ENCODE results near the gene CNTNAP2. TPM values are rescaled to one million over a fixed set of nuclear protein-coding genes. Genes with fewer than 3 reads are reported as not detected.
"Not testable (repeated sequence)": the region's sequence is repeated elsewhere in the genome, so short reads cannot be mapped to it uniquely, and the experiment has no call there.

Gene CNTNAP2
- total and polyA plus RNA-seq, 4 experiments from 2014 or later, result 0.19 to 0.50 (median 0.20) TPM; not detected in 1

DNA sequence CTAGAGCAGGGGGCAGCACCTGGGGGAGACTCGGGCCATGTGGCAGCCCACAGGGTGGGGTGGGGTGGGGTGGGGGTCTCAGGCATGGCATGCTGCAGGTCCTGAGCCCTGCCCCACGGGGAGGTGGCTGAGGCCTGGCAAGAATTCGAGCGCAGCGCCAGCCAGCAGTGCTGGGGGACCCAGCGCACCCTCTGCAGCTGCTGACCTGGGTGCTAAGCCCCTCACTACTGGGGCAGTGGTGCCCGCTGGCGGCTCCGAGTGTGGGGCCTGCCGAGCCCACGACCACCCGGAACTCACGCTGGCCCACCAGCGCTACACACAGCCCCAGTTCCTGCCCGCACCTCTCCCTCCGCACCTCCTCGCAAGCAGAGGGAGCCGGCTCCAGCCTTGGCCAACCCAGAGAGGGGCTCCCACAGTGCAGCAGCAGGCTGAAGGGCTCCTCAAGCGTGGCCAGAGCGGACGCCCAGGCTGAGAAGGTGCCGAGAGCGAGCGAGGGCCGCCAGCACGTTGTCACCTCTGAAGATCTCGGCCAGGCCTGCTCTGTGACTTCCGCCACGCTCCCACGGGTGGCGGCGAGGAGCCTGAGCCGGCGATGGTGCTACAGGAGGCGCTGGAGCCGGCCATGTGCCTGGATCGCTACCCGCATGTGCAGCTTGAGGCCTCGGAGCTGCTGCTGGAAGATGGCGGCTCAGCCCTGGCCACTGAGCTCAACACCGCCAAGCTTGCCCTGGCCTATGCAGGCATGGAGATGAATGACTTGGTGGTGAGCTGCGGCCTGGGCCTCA is 2328.9 kb downstream of the CNTNAP2 start:
- no peak for DNase-seq
- Mint-ChIP-seq H3K36me3 (no peaks in the 10 kb centered on the region), H3K4me3 (no peak overlapping the region), H3K27me3 (no peaks in the 10 kb centered on the region), H3K9me3 (no peaks in the 10 kb centered on the region), H3K27ac (no peak overlapping the region), H3K4me1 (no peaks in the 10 kb centered on the region)
- no peaks in the 10 kb centered on the region for H3K4me1 ChIP-seq (ENCODE audit: insufficient read depth, low read length)
- H3K27me3 ChIP-seq (ENCODE audit: insufficient read depth, low read length), result no peaks in the 10 kb centered on the region
- no peak overlapping the region for H3K27ac ChIP-seq (ENCODE audit: low read depth, low read length)
- H3K9me3 ChIP-seq (ENCODE audit: control insufficient read depth in 1 of 2, low read length in 2 of 2), result no peaks in the 10 kb centered on the region
- no peak overlapping the region for H3K4me3 ChIP-seq (ENCODE audit: low read length in 2 of 2)
- POLR2A ChIA-PET (ENCODE audit: partially characterized antibody), result no interaction called here
- no peaks in the 10 kb centered on the region for H3K36me3 ChIP-seq (ENCODE audit: insufficient read depth, low read length)
- CTCF ChIA-PET (ENCODE audit: partially characterized antibody), result no interaction called here
- intact Hi-C loops (cut with micrococcal nuclease), result no loop called here

DNA sequence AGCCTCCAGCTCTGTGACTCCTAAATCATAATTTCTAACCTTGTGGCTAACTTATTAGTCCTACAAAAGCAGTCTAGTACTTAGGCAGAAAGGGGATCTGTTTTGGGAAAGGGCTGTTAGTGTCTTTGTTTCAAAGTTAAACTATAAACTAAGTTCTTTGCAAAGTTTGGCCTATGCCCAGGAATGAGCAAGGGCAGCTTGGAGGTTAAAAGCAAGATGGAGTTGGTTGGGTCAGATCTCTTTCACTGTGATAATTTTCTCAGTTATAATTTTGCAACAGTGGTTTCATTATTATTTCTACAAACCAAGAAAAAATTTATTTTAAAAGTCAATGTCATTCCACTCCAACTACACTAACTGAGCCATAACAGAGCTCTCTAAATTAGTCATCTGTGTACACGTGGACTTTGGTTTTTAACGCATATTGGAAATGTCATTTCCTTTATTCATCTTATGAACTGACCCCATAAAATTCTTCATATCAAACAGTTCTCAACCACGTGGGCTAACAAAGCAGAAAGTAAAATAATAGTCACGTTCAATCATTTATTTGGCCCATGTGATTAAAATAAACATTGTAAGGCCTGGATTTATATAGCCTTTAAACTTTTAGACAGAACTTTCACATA is 2330.7 kb downstream of the CNTNAP2 start:
- DNase-seq, result no peak
- H3K36me3 Mint-ChIP-seq, result no peaks in the 10 kb centered on the region
- Histone ChIP-seq H3K4me3 (ENCODE audit: low read length in 2 of 2) (no peak overlapping the region), H3K4me1 (ENCODE audit: insufficient read depth, low read length) (no peaks in the 10 kb centered on the region), H3K27ac (ENCODE audit: low read depth, low read length) (no peak overlapping the region), H3K9me3 (ENCODE audit: control insufficient read depth in 1 of 2, low read length in 2 of 2) (no peaks in the 10 kb centered on the region), H3K27me3 (ENCODE audit: insufficient read depth, low read length) (no peaks in the 10 kb centered on the region), H3K36me3 (ENCODE audit: insufficient read depth, low read length) (no peaks in the 10 kb centered on the region)
- H3K27me3 Mint-ChIP-seq, result peaks cover 0 to 2% of the 10 kb centered on the region in 2 donors
- H3K9me3 Mint-ChIP-seq, result peaks cover 0 to under 1% (median 0%) of the 10 kb centered on the region in 8 donors
- H3K4me3 Mint-ChIP-seq, result no peak overlapping the region
- POLR2A ChIA-PET (ENCODE audit: partially characterized antibody), result no interaction called here
- intact Hi-C loops (cut with micrococcal nuclease), result no loop called here
- CTCF ChIA-PET (ENCODE audit: partially characterized antibody), result no interaction called here
- H3K4me1 Mint-ChIP-seq, result peaks cover 0 to 4% (median 2%) of the 10 kb centered on the region in 4 donors
- no peak overlapping the region for H3K27ac Mint-ChIP-seq

DNA sequence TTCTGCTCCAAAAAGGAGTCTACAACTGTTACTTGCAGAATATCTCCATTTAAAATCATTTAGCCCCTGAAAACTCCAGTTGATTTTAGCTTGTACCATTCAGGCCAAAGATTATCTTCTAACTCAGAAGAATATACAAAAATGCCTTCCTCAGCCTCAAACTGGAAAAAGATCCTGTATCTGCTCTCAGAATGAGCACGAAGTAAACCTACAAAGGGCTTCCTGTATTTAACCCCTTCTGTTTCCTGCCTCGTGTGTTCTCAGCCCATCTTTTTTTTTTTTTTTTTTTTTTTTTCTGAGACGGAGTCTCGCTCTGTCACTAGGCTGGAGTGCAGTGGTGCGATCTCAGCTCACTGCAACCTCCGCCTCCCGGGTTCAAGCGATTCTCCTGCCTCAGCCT is 2334.9 kb downstream of the CNTNAP2 start:
- H3K27ac ChIP-seq (ENCODE audit: low read depth, low read length); intact Hi-C loops (cut with micrococcal nuclease); POLR2A ChIA-PET (ENCODE audit: partially characterized antibody); H3K4me1 ChIP-seq (ENCODE audit: insufficient read depth, low read length); CTCF ChIA-PET (ENCODE audit: partially characterized antibody); H3K36me3 ChIP-seq (ENCODE audit: insufficient read depth, low read length); H3K27me3 ChIP-seq (ENCODE audit: insufficient read depth, low read length); H3K4me1 Mint-ChIP-seq; H3K27ac Mint-ChIP-seq; H3K9me3 ChIP-seq (ENCODE audit: control insufficient read depth in 1 of 2, low read length in 2 of 2); H3K4me3 ChIP-seq (ENCODE audit: low read length in 2 of 2); H3K36me3 Mint-ChIP-seq; DNase-seq; H3K4me3 Mint-ChIP-seq; H3K9me3 Mint-ChIP-seq: not testable (repeated sequence)
- peaks cover 3 to 12% of the 10 kb centered on the region in 2 donors for H3K27me3 Mint-ChIP-seq

DNA sequence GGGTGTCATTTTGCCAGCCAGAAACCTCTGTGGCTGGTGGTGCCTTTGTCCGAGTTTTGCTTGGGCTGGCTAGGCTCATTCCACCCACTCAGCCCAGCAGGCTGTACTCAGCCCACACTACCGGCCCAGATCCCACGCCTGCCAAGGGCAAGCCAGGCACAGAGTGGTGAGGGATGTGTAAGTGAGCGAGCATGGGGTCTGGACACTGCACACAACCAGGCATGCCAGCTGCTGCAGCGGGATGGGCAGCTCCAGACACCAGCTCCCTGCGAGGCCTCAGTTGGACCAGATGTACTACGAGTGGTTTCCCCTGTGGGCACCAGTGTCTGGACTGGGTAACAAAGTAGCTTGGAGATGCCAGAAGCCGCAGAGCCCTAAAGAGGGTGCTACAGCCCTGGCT is 2339.8 kb downstream of the CNTNAP2 start:
- no peaks in the 10 kb centered on the region for H3K27me3 ChIP-seq (ENCODE audit: insufficient read depth, low read length)
- Mint-ChIP-seq H3K27ac (no peak overlapping the region), H3K4me1 (peaks cover 0 to 4% (median 2%) of the 10 kb centered on the region in 4 donors), H3K27me3 (peaks cover 7 to 12% of the 10 kb centered on the region in 2 donors), H3K4me3 (no peak overlapping the region), H3K36me3 (no peaks in the 10 kb centered on the region), H3K9me3 (peaks cover 0 to 2% (median 0%) of the 10 kb centered on the region in 8 donors)
- no peaks in the 10 kb centered on the region for H3K36me3 ChIP-seq (ENCODE audit: insufficient read depth, low read length)
- H3K4me1 ChIP-seq (ENCODE audit: insufficient read depth, low read length), result no peaks in the 10 kb centered on the region
- no peak for DNase-seq
- ChIA-PET POLR2A (ENCODE audit: partially characterized antibody) (no interaction called here), CTCF (ENCODE audit: partially characterized antibody) (interaction anchor here (1.0 kb wide), 1 partner anchor 17 kb away, joined by 3 read pairs; no protein-coding TSS in a partner anchor)
- no peak overlapping the region for H3K4me3 ChIP-seq (ENCODE audit: low read length in 2 of 2)
- intact Hi-C loops (cut with micrococcal nuclease), result no loop called here
- no peak overlapping the region for H3K27ac ChIP-seq (ENCODE audit: low read depth, low read length)
- H3K9me3 ChIP-seq (ENCODE audit: control insufficient read depth in 1 of 2, low read length in 2 of 2), result no peaks in the 10 kb centered on the region

DNA sequence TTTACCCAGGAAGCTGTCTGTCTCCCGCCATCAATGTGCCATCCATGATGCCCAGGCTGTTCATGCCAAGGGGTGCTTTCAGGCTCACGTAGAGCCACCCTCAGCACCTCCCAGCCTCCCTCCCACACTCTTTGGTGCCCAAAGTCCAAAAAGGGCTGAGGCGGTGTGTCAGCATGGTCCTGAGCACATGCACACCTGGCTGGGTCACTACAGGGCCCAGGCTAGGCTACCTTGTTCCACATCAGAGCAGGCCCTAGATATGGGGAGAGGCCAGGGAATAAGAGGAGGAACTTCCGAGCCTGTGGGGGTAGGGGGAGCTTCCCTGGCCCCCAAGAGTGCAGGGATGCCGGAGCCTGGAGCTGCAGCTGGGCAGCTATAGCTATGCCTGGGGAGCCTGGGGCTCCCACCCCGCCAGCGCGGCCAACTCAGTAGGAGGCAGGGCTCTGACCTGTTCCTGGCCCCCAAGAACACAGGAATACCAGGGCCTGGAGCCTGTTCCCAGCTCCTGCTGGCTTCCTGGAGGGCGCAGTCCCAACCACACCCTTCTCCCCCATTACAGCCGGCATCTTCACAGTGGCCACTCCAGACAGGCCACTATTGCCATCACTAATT is 2340.8 kb downstream of the CNTNAP2 start:
- H3K27ac ChIP-seq (ENCODE audit: low read depth, low read length), result no peak overlapping the region
- H3K27me3 ChIP-seq (ENCODE audit: insufficient read depth, low read length), result no peaks in the 10 kb centered on the region
- Mint-ChIP-seq H3K4me1 (no peaks in the 10 kb centered on the region), H3K4me3 (no peak overlapping the region), H3K27me3 (peaks cover 7 to 9% of the 10 kb centered on the region in 2 donors), H3K9me3 (peaks cover 0 to under 1% (median 0%) of the 10 kb centered on the region in 8 donors), H3K27ac (no peak overlapping the region), H3K36me3 (no peaks in the 10 kb centered on the region)
- no peaks in the 10 kb centered on the region for H3K9me3 ChIP-seq (ENCODE audit: control insufficient read depth in 1 of 2, low read length in 2 of 2)
- ChIA-PET CTCF (ENCODE audit: partially characterized antibody) (no interaction called here), POLR2A (ENCODE audit: partially characterized antibody) (no interaction called here)
- no peaks in the 10 kb centered on the region for H3K4me1 ChIP-seq (ENCODE audit: insufficient read depth, low read length)
- H3K36me3 ChIP-seq (ENCODE audit: insufficient read depth, low read length), result no peaks in the 10 kb centered on the region
- H3K4me3 ChIP-seq (ENCODE audit: low read length in 2 of 2), result no peak overlapping the region
- DNase-seq, result no peak
- intact Hi-C loops (cut with micrococcal nuclease), result no loop called here

DNA sequence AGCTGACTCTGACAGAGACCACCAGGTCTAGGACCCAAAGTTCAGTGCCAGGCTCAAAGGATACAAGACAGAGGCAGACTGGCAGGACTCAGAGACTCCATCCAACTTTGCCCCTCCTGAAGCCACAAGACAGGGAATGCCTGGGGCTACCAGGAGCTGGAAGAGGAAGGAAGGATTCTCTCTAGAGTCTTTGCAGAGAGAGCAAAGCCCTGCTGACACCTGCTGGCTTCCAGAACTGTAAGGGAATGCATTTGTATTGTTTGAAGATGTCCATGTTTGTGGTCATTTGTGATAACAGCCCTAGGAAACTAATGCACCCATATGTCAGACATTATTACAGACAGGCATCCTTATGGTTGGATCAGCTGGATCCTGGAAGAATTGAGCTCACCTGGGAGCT is 2341.7 kb downstream of the CNTNAP2 start:
- Histone ChIP-seq H3K27me3 (ENCODE audit: insufficient read depth, low read length) (no peaks in the 10 kb centered on the region), H3K4me3 (ENCODE audit: low read length in 2 of 2) (no peak overlapping the region), H3K36me3 (ENCODE audit: insufficient read depth, low read length) (no peaks in the 10 kb centered on the region), H3K4me1 (ENCODE audit: insufficient read depth, low read length) (no peaks in the 10 kb centered on the region), H3K27ac (ENCODE audit: low read depth, low read length) (no peak overlapping the region), H3K9me3 (ENCODE audit: control insufficient read depth in 1 of 2, low read length in 2 of 2) (no peaks in the 10 kb centered on the region)
- Mint-ChIP-seq H3K27me3 (peaks cover 7 to 9% of the 10 kb centered on the region in 2 donors), H3K36me3 (no peaks in the 10 kb centered on the region), H3K4me1 (peaks cover 0 to under 1% (median 0%) of the 10 kb centered on the region in 4 donors), H3K9me3 (peaks cover 0 to 4% (median 0%) of the 10 kb centered on the region in 8 donors), H3K27ac (no peak overlapping the region), H3K4me3 (no peak overlapping the region)
- intact Hi-C loops (cut with micrococcal nuclease), result no loop called here
- POLR2A ChIA-PET (ENCODE audit: partially characterized antibody), result no interaction called here
- no peak for DNase-seq
- CTCF ChIA-PET (ENCODE audit: partially characterized antibody), result interaction anchor here (1.0 kb wide), 1 partner anchor 8 kb away, joined by 3 read pairs; no protein-coding TSS in a partner anchor

DNA sequence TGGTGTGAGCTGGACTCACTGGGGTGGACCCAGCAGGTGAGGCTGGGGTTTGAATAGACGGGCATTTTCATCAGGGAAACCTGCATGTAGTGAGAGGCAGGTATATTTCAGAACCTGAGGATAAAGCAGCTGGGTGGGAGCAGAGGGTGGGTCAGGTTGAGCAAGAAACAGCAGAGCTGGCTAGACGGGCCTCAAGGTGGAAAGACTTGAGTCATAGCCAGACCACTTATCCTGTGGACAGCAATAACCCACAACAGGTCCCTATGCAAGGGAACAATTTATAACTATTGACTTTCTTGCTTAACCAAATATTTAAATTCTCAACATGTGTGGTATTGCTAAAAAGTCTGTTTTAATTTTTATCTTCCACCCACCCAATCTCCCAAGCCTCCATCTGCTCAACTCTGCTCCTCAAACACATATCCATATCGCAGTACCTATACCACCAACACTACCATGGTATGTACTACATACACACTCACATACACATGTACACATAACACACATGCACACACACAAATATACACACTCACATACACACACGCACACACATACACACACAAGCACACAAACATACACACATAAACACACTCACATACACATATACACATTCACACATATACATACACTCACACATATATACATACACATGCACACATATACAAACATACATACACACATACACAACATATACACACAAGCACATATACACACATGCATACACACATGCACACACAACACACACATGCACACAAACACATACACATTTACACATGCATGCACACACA is 2345.0 kb downstream of the CNTNAP2 start:
- Histone ChIP-seq H3K9me3 (ENCODE audit: control insufficient read depth in 1 of 2, low read length in 2 of 2) (no peaks in the 10 kb centered on the region), H3K27ac (ENCODE audit: low read depth, low read length) (no peak overlapping the region), H3K4me3 (ENCODE audit: low read length in 2 of 2) (no peak overlapping the region), H3K4me1 (ENCODE audit: insufficient read depth, low read length) (no peaks in the 10 kb centered on the region), H3K36me3 (ENCODE audit: insufficient read depth, low read length) (no peaks in the 10 kb centered on the region), H3K27me3 (ENCODE audit: insufficient read depth, low read length) (no peaks in the 10 kb centered on the region)
- no peak for DNase-seq
- ChIA-PET CTCF (ENCODE audit: partially characterized antibody) (no interaction called here), POLR2A (ENCODE audit: partially characterized antibody) (no interaction called here)
- H3K9me3 Mint-ChIP-seq, result peaks cover 0 to 6% (median 0%) of the 10 kb centered on the region in 8 donors
- H3K27ac Mint-ChIP-seq, result peak overlapping the region in 1 of 7 donors; percentile 0
- H3K36me3 Mint-ChIP-seq, result no peaks in the 10 kb centered on the region
- intact Hi-C loops (cut with micrococcal nuclease), result no loop called here
- H3K4me1 Mint-ChIP-seq, result peaks cover 0 to 3% (median 0%) of the 10 kb centered on the region in 4 donors
- peaks cover 0 to 5% of the 10 kb centered on the region in 2 donors for H3K27me3 Mint-ChIP-seq
- H3K4me3 Mint-ChIP-seq, result no peak overlapping the region
